Pons (tissue), 1 donor: ENCODE measurements around the gene NDUFS7.
"Not testable (repeated sequence)": the region's sequence is repeated elsewhere in the genome, so short reads cannot be mapped to it uniquely, and the experiment has no call there.

Experiments used
- DNase-seq: peaks from one replicate; pipeline ENCODE4 v3.0.0-alpha.2; 2016; ENCODE audit warnings: low spot score

Gene NDUFS7

GRCh38 chr19:1432507-1432887 lies 48.8 kb downstream of the NDUFS7 start:
- DNase-seq, result no peak

- DNase-seq, result no peak
Observed at GRCh38 chr19:1433119-1434039, 49.7 kb downstream of the NDUFS7 start.

GRCh38 chr19:1434040-1434366 lies 50.3 kb downstream of the NDUFS7 start:
- DNase-seq, result no peak

- DNase-seq, result no peak
Observed at GRCh38 chr19:1434577-1435060, 50.9 kb downstream of the NDUFS7 start.

- no peak for DNase-seq
Observed at GRCh38 chr19:1435378-1435989, 51.8 kb downstream of the NDUFS7 start.

GRCh38 chr19:1437609-1438008 lies 53.9 kb downstream of the NDUFS7 start:
- no peak for DNase-seq

GRCh38 chr19:1438035-1438932 lies 54.6 kb downstream of the NDUFS7 start, which contains the start of gene RPS15:
TSS of gene RPS15 (plus strand) at chr19:1438396. CDS start at chr19:1438426, 30 bp downstream.
- peak; percentile 88 for DNase-seq

- DNase-seq, result no peak
Observed at GRCh38 chr19:1438933-1439354, 55.2 kb downstream of the NDUFS7 start.

GRCh38 chr19:1439525-1440417 lies 56.1 kb downstream of the NDUFS7 start:
- not testable (repeated sequence) for DNase-seq

GRCh38 chr19:1440418-1440801 lies 56.7 kb downstream of the NDUFS7 start:
- no peak for DNase-seq

- DNase-seq, result no peak
Observed at GRCh38 chr19:1441022-1441426, 57.3 kb downstream of the NDUFS7 start.

- DNase-seq, result no peak
Observed at GRCh38 chr19:1441677-1442438, 58.2 kb downstream of the NDUFS7 start.
